Measurements from ENCODE around the gene LRRC72. TPM values are rescaled to one million over a fixed set of nuclear protein-coding genes. Genes with fewer than 3 reads are reported as not detected.

LRRC72 gene
- total RNA-seq, 1 experiment from 2014 or later = not detected

GRCh38 chr7:16561943-16562342, 35.3 kb downstream of the LRRC72 start:
- intact Hi-C loops (cut with micrococcal nuclease; ENCODE audit: unreplicated experiment) = loop anchor here (10.0 kb wide), 1 partner anchor 447 kb away; no protein-coding TSS in a partner anchor

GRCh38 chr7:16562456-16563220, 36.0 kb downstream of the LRRC72 start:
- no peaks in the 10 kb centered on the region for H3K9me3 ChIP-seq (ENCODE audit: control insufficient read depth, insufficient read depth, low read depth, low read length)
- DNase-seq (ENCODE audit: low read depth, low spot score) (no peak), ATAC-seq (no peak)
- intact Hi-C loops (cut with micrococcal nuclease; ENCODE audit: unreplicated experiment) = loop anchor here (10.0 kb wide), 1 partner anchor 448 kb away; no protein-coding TSS in a partner anchor
- no peaks in the 10 kb centered on the region for H3K27me3 ChIP-seq (ENCODE audit: control insufficient read depth, insufficient read depth, low read length)
- POLR2A ChIA-PET = no interaction called here
- no TSS peak for BruUV-seq (replicated peaks)
- TF ChIP-seq, protein P1, sequence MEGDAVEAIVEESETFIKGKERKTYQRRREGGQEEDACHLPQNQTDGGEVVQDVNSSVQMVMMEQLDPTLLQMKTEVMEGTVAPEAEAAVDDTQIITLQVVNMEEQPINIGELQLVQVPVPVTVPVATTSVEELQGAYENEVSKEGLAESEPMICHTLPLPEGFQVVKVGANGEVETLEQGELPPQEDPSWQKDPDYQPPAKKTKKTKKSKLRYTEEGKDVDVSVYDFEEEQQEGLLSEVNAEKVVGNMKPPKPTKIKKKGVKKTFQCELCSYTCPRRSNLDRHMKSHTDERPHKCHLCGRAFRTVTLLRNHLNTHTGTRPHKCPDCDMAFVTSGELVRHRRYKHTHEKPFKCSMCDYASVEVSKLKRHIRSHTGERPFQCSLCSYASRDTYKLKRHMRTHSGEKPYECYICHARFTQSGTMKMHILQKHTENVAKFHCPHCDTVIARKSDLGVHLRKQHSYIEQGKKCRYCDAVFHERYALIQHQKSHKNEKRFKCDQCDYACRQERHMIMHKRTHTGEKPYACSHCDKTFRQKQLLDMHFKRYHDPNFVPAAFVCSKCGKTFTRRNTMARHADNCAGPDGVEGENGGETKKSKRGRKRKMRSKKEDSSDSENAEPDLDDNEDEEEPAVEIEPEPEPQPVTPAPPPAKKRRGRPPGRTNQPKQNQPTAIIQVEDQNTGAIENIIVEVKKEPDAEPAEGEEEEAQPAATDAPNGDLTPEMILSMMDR (IDR thresholded peaks at IDR 0.05) = no peak
- no peak for TF ChIP-seq TCF7L2 (IDR thresholded peaks at IDR 0.05; ENCODE audit: low read depth, low read length)
- TF ChIP-seq, protein P2, sequence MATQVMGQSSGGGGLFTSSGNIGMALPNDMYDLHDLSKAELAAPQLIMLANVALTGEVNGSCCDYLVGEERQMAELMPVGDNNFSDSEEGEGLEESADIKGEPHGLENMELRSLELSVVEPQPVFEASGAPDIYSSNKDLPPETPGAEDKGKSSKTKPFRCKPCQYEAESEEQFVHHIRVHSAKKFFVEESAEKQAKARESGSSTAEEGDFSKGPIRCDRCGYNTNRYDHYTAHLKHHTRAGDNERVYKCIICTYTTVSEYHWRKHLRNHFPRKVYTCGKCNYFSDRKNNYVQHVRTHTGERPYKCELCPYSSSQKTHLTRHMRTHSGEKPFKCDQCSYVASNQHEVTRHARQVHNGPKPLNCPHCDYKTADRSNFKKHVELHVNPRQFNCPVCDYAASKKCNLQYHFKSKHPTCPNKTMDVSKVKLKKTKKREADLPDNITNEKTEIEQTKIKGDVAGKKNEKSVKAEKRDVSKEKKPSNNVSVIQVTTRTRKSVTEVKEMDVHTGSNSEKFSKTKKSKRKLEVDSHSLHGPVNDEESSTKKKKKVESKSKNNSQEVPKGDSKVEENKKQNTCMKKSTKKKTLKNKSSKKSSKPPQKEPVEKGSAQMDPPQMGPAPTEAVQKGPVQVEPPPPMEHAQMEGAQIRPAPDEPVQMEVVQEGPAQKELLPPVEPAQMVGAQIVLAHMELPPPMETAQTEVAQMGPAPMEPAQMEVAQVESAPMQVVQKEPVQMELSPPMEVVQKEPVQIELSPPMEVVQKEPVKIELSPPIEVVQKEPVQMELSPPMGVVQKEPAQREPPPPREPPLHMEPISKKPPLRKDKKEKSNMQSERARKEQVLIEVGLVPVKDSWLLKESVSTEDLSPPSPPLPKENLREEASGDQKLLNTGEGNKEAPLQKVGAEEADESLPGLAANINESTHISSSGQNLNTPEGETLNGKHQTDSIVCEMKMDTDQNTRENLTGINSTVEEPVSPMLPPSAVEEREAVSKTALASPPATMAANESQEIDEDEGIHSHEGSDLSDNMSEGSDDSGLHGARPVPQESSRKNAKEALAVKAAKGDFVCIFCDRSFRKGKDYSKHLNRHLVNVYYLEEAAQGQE (IDR thresholded peaks at IDR 0.05; ENCODE audit: insufficient read depth in 1 of 2, low read depth in 2 of 2, low read length in 1 of 2) = no peak
- no peak for TF ChIP-seq POLR2AphosphoS5 (IDR thresholded peaks at IDR 0.05; ENCODE audit: low read depth, low read length)
- no peak for TF ChIP-seq SIN3A (IDR thresholded peaks at IDR 0.05; ENCODE audit: borderline replicate concordance, insufficient read depth, low read depth, low read length)
- no peaks in the 10 kb centered on the region for H3K4me1 ChIP-seq (ENCODE audit: control insufficient read depth, insufficient read depth, low read length)
- no peaks in the 10 kb centered on the region for H3K36me3 ChIP-seq (ENCODE audit: control insufficient read depth, insufficient read depth, low read length)
- in situ Hi-C loops (cut with HindIII; ENCODE audit: low pct_unique_long_range_greater_than_20kb, low sequenced_read_pairs) = no loop called here
- no peak overlapping the region for H3K27ac ChIP-seq (ENCODE audit: low read length)
- CTCF ChIA-PET = no interaction called here
- H3K4me3 ChIP-seq (ENCODE audit: low read depth in 2 of 2, low read length in 2 of 2) = no peak overlapping the region

More at GRCh38 chr7:16561943-16562342, 35.3 kb downstream of the LRRC72 start:
- TF ChIP-seq TCF7L2 (IDR thresholded peaks at IDR 0.05; ENCODE audit: low read depth, low read length) (no peak), POLR2AphosphoS5 (IDR thresholded peaks at IDR 0.05; ENCODE audit: low read depth, low read length) (no peak), SIN3A (IDR thresholded peaks at IDR 0.05; ENCODE audit: borderline replicate concordance, insufficient read depth, low read depth, low read length) (no peak)
- TF ChIP-seq, protein P2 (IDR thresholded peaks at IDR 0.05; ENCODE audit: insufficient read depth in 1 of 2, low read depth in 2 of 2, low read length in 1 of 2) = no peak
- TF ChIP-seq, protein P1 (IDR thresholded peaks at IDR 0.05) = no peak
- in situ Hi-C loops (cut with HindIII; ENCODE audit: low pct_unique_long_range_greater_than_20kb, low sequenced_read_pairs) = no loop called here
- DNase-seq (ENCODE audit: low read depth, low spot score) = no peak
- ChIA-PET CTCF (interaction anchor here (1.0 kb wide), 1 partner anchor 484 kb away, joined by 3 read pairs; no protein-coding TSS in a partner anchor), POLR2A (no interaction called here)
- BruUV-seq (replicated peaks) = no TSS peak
- Histone ChIP-seq H3K27me3 (ENCODE audit: control insufficient read depth, insufficient read depth, low read length) (no peaks in the 10 kb centered on the region), H3K27ac (ENCODE audit: low read length) (no peak overlapping the region), H3K4me1 (ENCODE audit: control insufficient read depth, insufficient read depth, low read length) (no peaks in the 10 kb centered on the region), H3K9me3 (ENCODE audit: control insufficient read depth, insufficient read depth, low read depth, low read length) (no peaks in the 10 kb centered on the region), H3K4me3 (ENCODE audit: low read depth in 2 of 2, low read length in 2 of 2) (no peak overlapping the region), H3K36me3 (ENCODE audit: control insufficient read depth, insufficient read depth, low read length) (no peaks in the 10 kb centered on the region)
- no peak for ATAC-seq
